Ovary (tissue), 9 donors: ENCODE data around the gene PLXNA4. TPM values are rescaled to one million over a fixed set of nuclear protein-coding genes. Genes with fewer than 3 reads are reported as not detected.

Experiments
- DNase-seq, 5 donors: peaks; one replicate each; pipeline ENCODE4 v3.0.0-alpha.2; 2019 to 2020
- H3K27ac ChIP-seq, 2 donors: fragments of 200-600 bp; one replicate each; pipeline versions ENCODE4 v1.5.1 to v1.8.0; 2019 to 2022
- H3K27me3 ChIP-seq: fragments of 200-600 bp; one replicate; pipeline ENCODE4 v1.8.0; 2022
- H3K36me3 ChIP-seq: fragments of 200-600 bp; sonication (generic); one replicate; pipeline ENCODE4 v1.5.1; 2019
- H3K4me1 ChIP-seq: one replicate; pipeline ENCODE4 v1.8.1; 2013; ENCODE audit warnings: mild to moderate bottlenecking, moderate library complexity; ENCODE audit not compliant: insufficient read depth
- H3K4me3 ChIP-seq: fragments of 200-600 bp; sonication (generic); one replicate; pipeline ENCODE4 v1.5.1; 2017
- H3K9me3 ChIP-seq, 2 donors: fragments of 200-600 bp in 1 of 2; sonication (generic) in 1 of 2; one replicate each; pipeline versions ENCODE4 v1.5.1 to v1.8.1; 2013 to 2019; ENCODE audit warnings: mild to moderate bottlenecking in 1 of 2, moderate library complexity in 1 of 2
- CTCF ChIP-seq, 3 donors: fragments of 450-650 bp in 2 of 3; fragments of 200-600 bp in 1 of 3; IDR thresholded peaks; one replicate each; pipeline versions ENCODE4 v1.5.1 to v1.8.0; 2016 to 2022; ENCODE audit warnings: antibody characterized with exemption in 3 of 3, mild to moderate bottlenecking in 1 of 3
- EP300 ChIP-seq: sonication (generic); formaldehyde crosslinking; IDR thresholded peaks from one replicate; pipeline ENCODE4 v1.6.1; 2017; ENCODE audit warnings: antibody characterized with exemption
- POLR2A ChIP-seq: fragments of 450-650 bp; IDR thresholded peaks from one replicate; pipeline ENCODE4 v1.6.1; 2017; ENCODE audit warnings: antibody characterized with exemption, mild to moderate bottlenecking, moderate library complexity
- WGBS, 3 donors: extraction: QIAGEN DNeasy Blood & Tissue Kit in 1 of 3; methylation state at CpG; one replicate each; pipeline versions ENCODE4 v1.1.5 to v1.1.7; 2013 to 2017; 5-methylcytosine and 5-hydroxymethylcytosine counted together
- intact Hi-C, 4 donors: fragments of 100-400 bp; cut with DNase I; formaldehyde crosslinking; loops; one replicate each; pipeline versions ENCODE4 v1.11.0 to v1.15.1; 2022 to 2023
- polyA plus RNA-seq, 2 donors: library from polyadenylated mRNA; stranded (reverse); fragments of 200-250 nt in 1 of 2; fragments of 350-450 nt in 1 of 2; fragmentation: Illumina TruSeq in 1 of 2; extraction: RNeasy Lipid Tissue Mini Kit (QIAGEN cat#74804) in 1 of 2; gene quantifications; one replicate each; pipeline ENCODE4 v1.2.3, GENCODE V29; 2013 to 2014
- total RNA-seq, 7 donors: library from RNA; depleted of rRNA in 2 of 7; stranded (reverse); fragments of >200 nt in 2 of 7; fragmentation: NEBNext Ultra II Directional in 3 of 7; extraction: Animal tissue kit (Norgen Biotek cat#: 25700) in 3 of 7; gene quantifications; one replicate each; pipeline versions ENCODE4 v1.1.0 to v1.2.4, GENCODE V29; 2016 to 2023
- donor health status: DM: no; HTN: no; CAD: no; lungs with moderate emphysema.
- donor health status: DM: no; HTN: no; CAD: no.
- donor health status: Bipolar disorder and iron deficiency.
- donor health status: DM: yes; HTN: yes; CAD: no.
- donor health status: DM: no; HTN: no; CAD: no.
- donor health status: DM: yes; HTN: yes; CAD: no.

PLXNA4 gene
- total and polyA plus RNA-seq, 9 donors, result 5.1 to 39.9 (median 11.4) TPM

GRCh38 chr7:132243051-132243450 lies 333.2 kb downstream of the PLXNA4 start:
- H3K36me3 ChIP-seq, result no peaks in the 10 kb centered on the region
- 39 to 59% (median 59%) methylated on average over 1 of the region's 1 CpG for WGBS, 3 donors
- intact Hi-C loops, result no loop called here
- no peak for DNase-seq
- no peak for TF ChIP-seq EP300
- no peak for TF ChIP-seq CTCF (IDR thresholded peaks at IDR 0.05)
- TF ChIP-seq POLR2A, result no peak
- H3K27ac ChIP-seq, result no peak overlapping the region
- H3K4me1 ChIP-seq, result no peaks in the 10 kb centered on the region
- no peaks in the 10 kb centered on the region for H3K9me3 ChIP-seq
- H3K4me3 ChIP-seq, result no peak overlapping the region
- no peaks in the 10 kb centered on the region for H3K27me3 ChIP-seq

- no peak for DNase-seq
- no peak for TF ChIP-seq POLR2A
- TF ChIP-seq CTCF (IDR thresholded peaks at IDR 0.05), result no peak
- no peak for TF ChIP-seq EP300
- intact Hi-C loops, result no loop called here
- no peaks in the 10 kb centered on the region for H3K27me3 ChIP-seq
- WGBS, 3 donors, result 58 to 72% (median 65%) methylated on average over 5 of the region's 5 CpGs
- no peaks in the 10 kb centered on the region for H3K4me1 ChIP-seq
- no peak overlapping the region for H3K4me3 ChIP-seq
- no peaks in the 10 kb centered on the region for H3K9me3 ChIP-seq
- H3K36me3 ChIP-seq, result no peaks in the 10 kb centered on the region
- no peak overlapping the region for H3K27ac ChIP-seq
These were observed 334.0 kb downstream of the PLXNA4 start for GRCh38 chr7:132242192-132242812.

GRCh38 chr7:132240821-132241422 lies 335.3 kb downstream of the PLXNA4 start:
- no peaks in the 10 kb centered on the region for H3K27me3 ChIP-seq
- H3K4me1 ChIP-seq, result no peaks in the 10 kb centered on the region
- 39 to 54% (median 45%) methylated on average over 6 of the region's 6 CpGs for WGBS, 3 donors
- no peaks in the 10 kb centered on the region for H3K9me3 ChIP-seq
- intact Hi-C loops, result no loop called here
- no peaks in the 10 kb centered on the region for H3K36me3 ChIP-seq
- no peak overlapping the region for H3K4me3 ChIP-seq
- no peak for TF ChIP-seq CTCF (IDR thresholded peaks at IDR 0.05)
- TF ChIP-seq EP300, result no peak
- no peak for TF ChIP-seq POLR2A
- H3K27ac ChIP-seq, result no peak overlapping the region
- DNase-seq, result no peak

- TF ChIP-seq CTCF (IDR thresholded peaks at IDR 0.05) (no peak), EP300 (no peak), POLR2A (no peak)
- H3K9me3 ChIP-seq, result no peaks in the 10 kb centered on the region
- H3K27ac ChIP-seq, result no peak overlapping the region
- no peak for DNase-seq
- no peaks in the 10 kb centered on the region for H3K27me3 ChIP-seq
- no peak overlapping the region for H3K4me3 ChIP-seq
- H3K4me1 ChIP-seq, result no peaks in the 10 kb centered on the region
- 78 to 84% (median 82%) methylated on average over 3 of the region's 3 CpGs for WGBS, 3 donors
- no peaks in the 10 kb centered on the region for H3K36me3 ChIP-seq
- intact Hi-C loops, result no loop called here
These were observed 336.0 kb downstream of the PLXNA4 start for GRCh38 chr7:132240262-132240661.
